GM18861 (cell line): Measurements from ENCODE around the gene OPN1MW2.
"Not testable (repeated sequence)": the region's sequence is repeated elsewhere in the genome, so short reads cannot be mapped to it uniquely, and the experiment has no call there.

Source experiments
- ATAC-seq: cut with Tn5 transposase; IDR thresholded peaks from one replicate; pipeline ENCODE4 v1.9.1; 2021; ENCODE audit not compliant: unreplicated experiment

Gene OPN1MW2

GRCh38 chrX:154263072-154263471 lies 43.5 kb downstream of the OPN1MW2 start:
- ATAC-seq, result not testable (repeated sequence)

GRCh38 chrX:154269245-154269644 lies 49.7 kb downstream of the OPN1MW2 start:
- ATAC-seq, result not testable (repeated sequence)
